CD14-positive monocyte (primary cell): ENCODE results near the gene RNFT2. TPM values are rescaled to one million over a fixed set of nuclear protein-coding genes. Genes with fewer than 3 reads are reported as not detected.

Experiments used
- DNase-seq, 3 donors: peaks; one replicate each; pipeline ENCODE4 v3.0.0-alpha.2; 2011 to 2022
- H2AFZ ChIP-seq: 2 replicates; pipeline ENCODE4 v1.6.0; 2012; ENCODE audit warnings: mild to moderate bottlenecking, low read depth, low read length, inconsistent platforms; ENCODE audit not compliant: insufficient read depth, poor library complexity, severe bottlenecking
- H3K27ac ChIP-seq, 2 donors: 1 replicate in 1 of 2; 2 replicates in 1 of 2; pipeline ENCODE4 v1.5.1; 2012 to 2013; ENCODE audit warnings: low read length in 2 of 2, control low read depth in 1 of 2, inconsistent platforms in 1 of 2, low read depth in 1 of 2, mild to moderate bottlenecking in 1 of 2
- H3K27me3 ChIP-seq, 2 donors: one replicate each; pipeline versions ENCODE4 v1.6.0 to v1.6.1; 2011 to 2013; ENCODE audit warnings: low read length in 2 of 2; ENCODE audit not compliant: control insufficient read depth in 2 of 2, insufficient read depth in 2 of 2
- H3K36me3 ChIP-seq, 2 donors: replicated peaks in 1 of 2; 1 replicate in 1 of 2; 2 replicates in 1 of 2; pipeline versions ENCODE4 v1.5.1 to v1.6.1; 2012 to 2013; ENCODE audit warnings: low read length in 2 of 2, control low read depth in 1 of 2, inconsistent platforms in 1 of 2, mild to moderate bottlenecking in 1 of 2; ENCODE audit not compliant: insufficient read depth in 2 of 2, control insufficient read depth in 1 of 2
- H3K4me1 ChIP-seq, 2 donors: 1 replicate in 1 of 2; 2 replicates in 1 of 2; pipeline versions ENCODE4 v1.5.1 to v1.6.1; 2012 to 2013; ENCODE audit warnings: low read length in 2 of 2, control low read depth in 1 of 2, inconsistent platforms in 1 of 2, mild to moderate bottlenecking in 1 of 2, moderate library complexity in 1 of 2; ENCODE audit not compliant: insufficient read depth in 2 of 2, control insufficient read depth in 1 of 2
- H3K4me2 ChIP-seq: replicated peaks from 2 replicates; pipeline ENCODE3; 2012; ENCODE audit warnings: low read length, moderate library complexity, mild to moderate bottlenecking; ENCODE audit not compliant: poor library complexity, severe bottlenecking; ENCODE audit errors: extremely low read depth
- H3K4me3 ChIP-seq, 3 experiments: fragments of 200-600 bp in 1 of 3; sonication (generic) in 1 of 3; replicated peaks in 1 of 3; 1 replicate in 2 of 3; 2 replicates in 1 of 3; pipeline ENCODE4 v1.5.1; 2011 to 2013; ENCODE audit warnings: low read length in 3 of 3, mild to moderate bottlenecking in 3 of 3, control low read depth in 2 of 3, low read depth in 2 of 3, inconsistent platforms in 1 of 3, moderate library complexity in 1 of 3
- H3K79me2 ChIP-seq: 2 replicates; pipeline ENCODE4 v1.6.0; 2012; ENCODE audit warnings: mild to moderate bottlenecking, control low read depth, inconsistent platforms, low read length, moderate library complexity; ENCODE audit not compliant: insufficient read depth
- H3K9ac ChIP-seq: 2 replicates; pipeline ENCODE4 v1.6.0; 2017; ENCODE audit warnings: low read length, mild to moderate bottlenecking; ENCODE audit not compliant: insufficient read depth, poor library complexity, severe bottlenecking
- H3K9me3 ChIP-seq, 2 donors: replicated peaks in 1 of 2; 1 replicate in 1 of 2; 2 replicates in 1 of 2; pipeline versions ENCODE4 v1.5.1 to v1.6.1; 2012 to 2013; ENCODE audit warnings: low read length in 2 of 2, control low read depth in 1 of 2; ENCODE audit not compliant: control insufficient read depth in 1 of 2, insufficient read depth in 1 of 2
- H4K20me1 ChIP-seq: 2 replicates; pipeline ENCODE4 v1.6.0; 2012; ENCODE audit warnings: mild to moderate bottlenecking, low read length, control low read depth, moderate library complexity; ENCODE audit not compliant: insufficient read depth
- H3K27ac Mint-ChIP-seq, 7 donors: one replicate each; pipeline ENCODE4 v1.8.0; 2020; ENCODE audit warnings: mild to moderate bottlenecking in 7 of 7, mixed read lengths in 7 of 7, moderate library complexity in 6 of 7, inconsistent platforms in 2 of 7
- H3K27me3 Mint-ChIP-seq, 3 donors: one replicate each; pipeline ENCODE4 v1.8.0; 2021 to 2022; ENCODE audit warnings: low read depth in 3 of 3, mild to moderate bottlenecking in 3 of 3, mixed read lengths in 3 of 3, moderate library complexity in 3 of 3, inconsistent platforms in 1 of 3
- H3K36me3 Mint-ChIP-seq, 2 donors: one replicate each; pipeline ENCODE4 v1.8.0; 2020; ENCODE audit warnings: mixed read lengths in 2 of 2, inconsistent platforms in 1 of 2, mild to moderate bottlenecking in 1 of 2
- H3K4me1 Mint-ChIP-seq: one replicate; pipeline ENCODE4 v1.8.0; 2020; ENCODE audit warnings: mild to moderate bottlenecking, mixed read lengths
- H3K4me3 Mint-ChIP-seq, 2 donors: one replicate each; pipeline ENCODE4 v1.8.0; 2020; ENCODE audit warnings: mild to moderate bottlenecking in 2 of 2, mixed read lengths in 2 of 2, moderate library complexity in 1 of 2
- H3K9me3 Mint-ChIP-seq, 7 donors: one replicate each; pipeline ENCODE4 v1.8.0; 2020 to 2022; ENCODE audit warnings: mixed read lengths in 7 of 7, mild to moderate bottlenecking in 6 of 7, moderate library complexity in 6 of 7, inconsistent platforms in 2 of 7
- WGBS: methylation state at CpG from one replicate; pipeline ENCODE4 v1.1.5; 2013; ENCODE audit warnings: missing lambda C conversion rate; ENCODE audit not compliant: insufficient coverage; 5-methylcytosine and 5-hydroxymethylcytosine counted together
- intact Hi-C, 2 donors: fragments of 100-400 bp; cut with micrococcal nuclease; formaldehyde crosslinking; loops; one replicate each; pipeline versions ENCODE4 v1.15.0 to v1.15.1; 2023
- polyA plus RNA-seq, 3 donors: library from polyadenylated mRNA; depleted of rRNA in 1 of 3; unstranded in 2 of 3; stranded (reverse) in 1 of 3; fragments of 300-500 nt in 2 of 3; fragments of >200 nt in 1 of 3; fragmentation: Illumina TruSeq in 2 of 3; gene quantifications; 1 replicate in 2 of 3; 2 replicates in 1 of 3; pipeline ENCODE4 v1.2.3, GENCODE V29; 2012 to 2021
- TF ChIP-seq, protein P1 (sequence below): fragments of 200-600 bp; IDR thresholded peaks from one replicate; pipeline ENCODE4 v1.8.0; 2022; ENCODE audit warnings: antibody characterized with exemption, mild to moderate bottlenecking

RNFT2 gene
- polyA plus RNA-seq, 3 donors: 0.05 TPM; not detected in 2

DNA sequence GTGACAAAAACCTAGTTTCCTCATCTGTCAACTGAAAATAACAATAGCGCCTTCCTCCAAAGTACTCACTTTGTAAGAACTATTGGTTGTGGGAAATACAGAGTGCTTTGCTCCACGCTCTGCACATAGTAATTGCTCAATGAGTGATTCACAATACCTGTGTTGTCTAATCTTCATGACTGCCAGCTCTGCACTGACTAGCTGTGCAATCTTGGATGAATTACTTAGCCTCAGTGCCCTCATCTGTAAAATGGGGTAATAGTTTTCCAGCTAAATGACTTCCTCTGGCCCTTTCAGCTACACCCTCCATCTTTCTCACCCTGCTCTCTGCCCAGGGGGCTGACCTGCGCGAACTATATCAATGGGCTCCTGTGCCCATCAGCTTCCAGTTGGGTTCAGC lies 42.8 kb downstream of the RNFT2 start:
- Mint-ChIP-seq H3K4me3 (no peak overlapping the region), H3K4me1 (no peaks in the 10 kb centered on the region), H3K9me3 (peaks cover 0 to 5% (median 0%) of the 10 kb centered on the region in 7 donors), H3K36me3 (no peaks in the 10 kb centered on the region), H3K27me3 (peaks cover 2 to 5% (median 4%) of the 10 kb centered on the region in 3 donors), H3K27ac (no peak overlapping the region)
- Histone ChIP-seq H3K27ac (no peak overlapping the region), H3K27me3 (no peaks in the 10 kb centered on the region), H3K79me2 (no peaks in the 10 kb centered on the region), H3K4me2 (no peak overlapping the region), H2AFZ (no peak overlapping the region), H3K9ac (no peak overlapping the region), H3K4me3 (no peak overlapping the region), H3K9me3 (peaks cover 0 to 5% of the 10 kb centered on the region in 2 donors), H3K36me3 (no peaks in the 10 kb centered on the region), H3K4me1 (no peaks in the 10 kb centered on the region), H4K20me1 (no peaks in the 10 kb centered on the region)
- DNase-seq: no peak
- TF ChIP-seq, protein P1, sequence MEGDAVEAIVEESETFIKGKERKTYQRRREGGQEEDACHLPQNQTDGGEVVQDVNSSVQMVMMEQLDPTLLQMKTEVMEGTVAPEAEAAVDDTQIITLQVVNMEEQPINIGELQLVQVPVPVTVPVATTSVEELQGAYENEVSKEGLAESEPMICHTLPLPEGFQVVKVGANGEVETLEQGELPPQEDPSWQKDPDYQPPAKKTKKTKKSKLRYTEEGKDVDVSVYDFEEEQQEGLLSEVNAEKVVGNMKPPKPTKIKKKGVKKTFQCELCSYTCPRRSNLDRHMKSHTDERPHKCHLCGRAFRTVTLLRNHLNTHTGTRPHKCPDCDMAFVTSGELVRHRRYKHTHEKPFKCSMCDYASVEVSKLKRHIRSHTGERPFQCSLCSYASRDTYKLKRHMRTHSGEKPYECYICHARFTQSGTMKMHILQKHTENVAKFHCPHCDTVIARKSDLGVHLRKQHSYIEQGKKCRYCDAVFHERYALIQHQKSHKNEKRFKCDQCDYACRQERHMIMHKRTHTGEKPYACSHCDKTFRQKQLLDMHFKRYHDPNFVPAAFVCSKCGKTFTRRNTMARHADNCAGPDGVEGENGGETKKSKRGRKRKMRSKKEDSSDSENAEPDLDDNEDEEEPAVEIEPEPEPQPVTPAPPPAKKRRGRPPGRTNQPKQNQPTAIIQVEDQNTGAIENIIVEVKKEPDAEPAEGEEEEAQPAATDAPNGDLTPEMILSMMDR: no peak
- intact Hi-C loops: no loop called here
- WGBS: 0% methylated on average over 1 of the region's 4 CpGs

DNA sequence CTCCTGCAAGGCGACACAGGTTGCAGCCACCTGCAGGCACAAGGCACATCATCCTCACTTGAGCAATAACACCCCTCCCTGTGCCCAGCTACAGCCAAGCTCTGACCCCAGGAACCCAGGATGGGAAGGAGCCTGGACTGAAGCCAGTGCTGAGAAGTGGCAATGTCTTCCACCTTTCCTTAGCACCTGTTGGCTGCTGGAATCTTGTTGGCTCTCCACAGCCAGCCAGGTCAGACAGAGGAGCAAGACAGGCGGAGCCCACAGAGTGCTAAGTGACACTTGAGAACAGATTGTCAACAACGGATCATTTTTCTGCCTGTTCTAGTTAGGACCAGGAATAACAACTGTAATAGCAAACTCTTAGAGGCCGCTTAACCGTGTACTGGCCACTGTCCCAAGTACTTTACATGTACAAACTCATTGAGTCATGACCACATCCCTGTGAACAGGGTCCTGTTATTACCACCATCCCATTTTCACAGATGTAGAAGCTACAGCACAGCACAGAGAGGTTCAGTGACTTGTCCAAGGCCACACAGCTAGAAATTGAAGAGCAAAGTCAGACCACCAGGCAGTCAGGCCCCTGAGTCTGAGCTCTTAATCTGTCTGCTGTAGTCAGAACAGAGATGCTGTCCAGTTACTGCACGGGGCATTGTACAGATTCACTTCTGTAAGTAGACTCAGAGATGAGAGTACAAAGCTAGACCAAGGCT lies 45.6 kb downstream of the RNFT2 start:
- H3K27me3 Mint-ChIP-seq: peaks cover 0 to 5% (median 4%) of the 10 kb centered on the region in 3 donors
- no peak overlapping the region for H3K4me3 Mint-ChIP-seq
- peaks cover 0 to 7% (median 0%) of the 10 kb centered on the region in 7 donors for H3K9me3 Mint-ChIP-seq
- no peaks in the 10 kb centered on the region for H3K4me1 Mint-ChIP-seq
- Histone ChIP-seq H3K36me3 (no peaks in the 10 kb centered on the region), H2AFZ (no peak overlapping the region), H3K27me3 (no peaks in the 10 kb centered on the region), H3K4me3 (no peak overlapping the region), H3K9me3 (peaks cover 0 to 5% of the 10 kb centered on the region in 2 donors), H4K20me1 (no peaks in the 10 kb centered on the region), H3K4me2 (no peak overlapping the region), H3K79me2 (no peaks in the 10 kb centered on the region), H3K4me1 (no peaks in the 10 kb centered on the region), H3K9ac (no peak overlapping the region), H3K27ac (no peak overlapping the region)
- DNase-seq: no peak
- WGBS: 93% methylated on average over 6 of the region's 6 CpGs
- no peaks in the 10 kb centered on the region for H3K36me3 Mint-ChIP-seq
- TF ChIP-seq, protein P1: no peak
- H3K27ac Mint-ChIP-seq: no peak overlapping the region
- intact Hi-C loops: no loop called here
